Measurements from ENCODE around the gene SUV39H1. TPM values are rescaled to one million over a fixed set of nuclear protein-coding genes. Genes with fewer than 3 reads are reported as not detected.
"Not testable (repeated sequence)": the region's sequence is repeated elsewhere in the genome, so short reads cannot be mapped to it uniquely, and the experiment has no call there.

Gene SUV39H1
- total RNA-seq, 1 donor = 2.5 TPM

- no peak for DNase-seq (ENCODE audit: insufficient read length, low spot score, missing footprints)
- Histone ChIP-seq H3K4me2 (ENCODE audit: insufficient read depth, low read length) (no peak overlapping the region), H3K27ac (ENCODE audit: low read depth, low read length) (no peak overlapping the region), H3K9me3 (ENCODE audit: low read depth, low read length) (no peaks in the 10 kb centered on the region), H3K27me3 (ENCODE audit: insufficient read depth, low read length) (no peaks in the 10 kb centered on the region), H3K79me2 (ENCODE audit: insufficient read depth, low read length) (no peaks in the 10 kb centered on the region), H3K4me1 (ENCODE audit: insufficient read depth, low read length) (no peaks in the 10 kb centered on the region), H4K20me1 (ENCODE audit: insufficient read depth, low read length) (no peaks in the 10 kb centered on the region), H3K4me3 (ENCODE audit: insufficient read depth, low read length) (no peak overlapping the region), H3K36me3 (ENCODE audit: insufficient read depth, low read length) (no peaks in the 10 kb centered on the region), H2AFZ (ENCODE audit: low read length) (no peak overlapping the region)
- TF ChIP-seq CTCF (IDR thresholded peaks at IDR 0.05; ENCODE audit: extremely low read depth, low read depth, low read length) = no peak
These were observed 29.0 kb upstream of the SUV39H1 start for GRCh38 chrX:48667509-48667908.

GRCh38 chrX:48668187-48668586, 28.3 kb upstream of the SUV39H1 start:
- H3K9me3 ChIP-seq (ENCODE audit: low read depth, low read length); H3K4me1 ChIP-seq (ENCODE audit: insufficient read depth, low read length); H3K27me3 ChIP-seq (ENCODE audit: insufficient read depth, low read length); DNase-seq (ENCODE audit: insufficient read length, low spot score, missing footprints); H3K27ac ChIP-seq (ENCODE audit: low read depth, low read length); H2AFZ ChIP-seq (ENCODE audit: low read length); H3K36me3 ChIP-seq (ENCODE audit: insufficient read depth, low read length); H3K4me2 ChIP-seq (ENCODE audit: insufficient read depth, low read length); H3K79me2 ChIP-seq (ENCODE audit: insufficient read depth, low read length); H4K20me1 ChIP-seq (ENCODE audit: insufficient read depth, low read length); H3K4me3 ChIP-seq (ENCODE audit: insufficient read depth, low read length): not testable (repeated sequence)

- Histone ChIP-seq H3K4me1 (ENCODE audit: insufficient read depth, low read length) (no peaks in the 10 kb centered on the region), H3K9me3 (ENCODE audit: low read depth, low read length) (no peaks in the 10 kb centered on the region), H3K4me2 (ENCODE audit: insufficient read depth, low read length) (peak overlapping the region; percentile 95), H3K27ac (ENCODE audit: low read depth, low read length) (peak overlapping the region; percentile 63), H4K20me1 (ENCODE audit: insufficient read depth, low read length) (no peaks in the 10 kb centered on the region), H3K79me2 (ENCODE audit: insufficient read depth, low read length) (no peaks in the 10 kb centered on the region), H3K4me3 (ENCODE audit: insufficient read depth, low read length) (peak overlapping the region; percentile 81), H3K36me3 (ENCODE audit: insufficient read depth, low read length) (no peaks in the 10 kb centered on the region), H2AFZ (ENCODE audit: low read length) (peak overlapping the region; percentile 93), H3K27me3 (ENCODE audit: insufficient read depth, low read length) (no peaks in the 10 kb centered on the region)
- TF ChIP-seq CTCF (IDR thresholded peaks at IDR 0.05; ENCODE audit: extremely low read depth, low read depth, low read length) = no peak
- DNase-seq (ENCODE audit: insufficient read length, low spot score, missing footprints) = peak; percentile 99
These were observed 20.2 kb upstream of the SUV39H1 start for GRCh38 chrX:48676106-48676892.

DNA sequence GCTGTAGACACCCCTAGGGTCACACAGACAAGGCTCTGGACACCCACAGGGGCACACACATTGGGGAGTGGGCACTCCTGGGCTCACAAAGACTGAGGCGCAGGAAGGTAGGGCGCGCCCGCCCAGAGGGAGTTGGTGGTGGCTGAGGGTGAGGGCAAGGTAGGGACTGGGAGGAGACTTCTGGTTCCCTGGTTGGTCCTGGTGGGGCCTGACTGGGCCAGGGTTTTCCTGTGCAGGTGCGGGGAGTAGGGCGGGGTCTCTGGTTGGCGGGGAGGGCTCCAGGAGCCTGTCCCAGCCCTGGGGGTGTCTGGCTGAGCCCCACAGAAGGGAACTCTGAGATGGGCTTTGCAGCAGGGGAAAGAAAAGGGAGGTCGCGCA, 19.7 kb upstream of the SUV39H1 start:
- Histone ChIP-seq H3K79me2 (ENCODE audit: insufficient read depth, low read length) (no peaks in the 10 kb centered on the region), H3K4me3 (ENCODE audit: insufficient read depth, low read length) (peak overlapping the region; percentile 81), H3K36me3 (ENCODE audit: insufficient read depth, low read length) (no peaks in the 10 kb centered on the region), H2AFZ (ENCODE audit: low read length) (peak overlapping the region; percentile 80), H3K27me3 (ENCODE audit: insufficient read depth, low read length) (no peaks in the 10 kb centered on the region), H4K20me1 (ENCODE audit: insufficient read depth, low read length) (no peaks in the 10 kb centered on the region), H3K27ac (ENCODE audit: low read depth, low read length) (peak overlapping the region; percentile 28), H3K4me1 (ENCODE audit: insufficient read depth, low read length) (no peaks in the 10 kb centered on the region), H3K9me3 (ENCODE audit: low read depth, low read length) (no peaks in the 10 kb centered on the region), H3K4me2 (ENCODE audit: insufficient read depth, low read length) (peak overlapping the region; percentile 77)
- no peak for DNase-seq (ENCODE audit: insufficient read length, low spot score, missing footprints)
- TF ChIP-seq CTCF (IDR thresholded peaks at IDR 0.05; ENCODE audit: extremely low read depth, low read depth, low read length) = no peak
